HG02938 (cell line): ENCODE data around the gene MAPK10.
A peak's percentile ranks its signal among the peaks of the same experiment; 100 is the strongest.
"Not testable (repeated sequence)": the region's sequence is repeated elsewhere in the genome, so short reads cannot be mapped to it uniquely, and the experiment has no call there.

ENCODE experiments used
- ATAC-seq: cut with Tn5 transposase; IDR thresholded peaks from one replicate; pipeline ENCODE4 v1.9.1; 2021; ENCODE audit warnings: mild to moderate bottlenecking, moderate library complexity; ENCODE audit not compliant: unreplicated experiment

MAPK10 gene

DNA sequence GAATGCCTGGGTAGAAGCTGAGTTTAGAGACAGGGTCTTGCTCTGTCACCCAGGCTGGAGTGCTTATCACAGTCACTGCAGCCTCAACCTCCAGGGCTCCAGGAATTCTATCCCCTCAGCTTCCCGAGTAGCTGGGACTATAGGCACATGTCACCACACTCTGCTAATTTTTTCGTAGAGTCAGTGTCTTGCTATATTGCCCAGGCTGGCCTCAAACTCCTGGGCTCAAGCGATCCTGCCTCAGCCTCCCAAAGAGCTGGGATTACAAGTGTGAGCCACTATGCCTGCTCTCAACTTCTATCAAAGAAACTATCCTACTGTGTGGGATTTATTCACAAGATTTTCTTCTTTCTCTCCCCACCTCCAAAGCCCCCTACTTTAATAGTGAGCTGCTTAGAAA is 15.7 kb downstream of the MAPK10 start:
- no peak for ATAC-seq

DNA sequence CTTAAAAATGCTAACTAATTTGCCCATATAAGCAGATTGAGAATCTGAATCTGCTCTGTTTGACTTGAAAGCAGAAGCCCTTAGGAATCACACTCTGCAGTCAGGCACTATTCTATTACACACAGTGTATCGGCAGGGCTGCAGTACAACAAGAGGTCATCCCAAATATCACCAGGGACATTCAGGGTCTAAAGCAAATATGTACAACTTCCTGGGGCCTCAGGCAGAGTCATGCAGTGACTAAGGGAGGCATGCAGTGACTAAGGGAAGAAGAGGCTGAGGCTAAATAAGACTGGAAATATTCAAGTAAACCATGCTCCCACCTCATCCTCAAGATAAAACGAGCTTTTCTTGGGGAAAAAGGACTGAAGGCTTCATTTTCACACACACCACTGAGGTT is 20.9 kb downstream of the MAPK10 start:
- no peak for ATAC-seq

DNA sequence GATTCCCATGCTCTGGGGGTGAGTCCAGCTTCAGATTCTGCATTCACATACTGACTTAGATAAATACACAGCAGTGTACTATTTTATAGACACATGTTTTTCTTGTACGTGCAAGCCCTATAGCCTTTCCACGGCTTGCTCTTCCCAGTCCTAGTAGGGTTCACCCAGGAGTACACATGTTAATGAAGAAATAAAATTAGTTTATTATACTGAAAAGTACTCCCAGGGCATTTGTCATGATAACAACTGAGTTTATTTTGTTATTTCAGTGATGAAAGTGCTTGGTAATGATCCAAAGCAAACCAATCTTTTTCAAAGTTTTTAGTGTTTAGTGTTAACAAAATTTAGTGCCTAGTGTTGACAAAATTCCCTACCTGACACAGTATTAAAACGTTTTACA is 21.3 kb downstream of the MAPK10 start:
- no peak for ATAC-seq

DNA sequence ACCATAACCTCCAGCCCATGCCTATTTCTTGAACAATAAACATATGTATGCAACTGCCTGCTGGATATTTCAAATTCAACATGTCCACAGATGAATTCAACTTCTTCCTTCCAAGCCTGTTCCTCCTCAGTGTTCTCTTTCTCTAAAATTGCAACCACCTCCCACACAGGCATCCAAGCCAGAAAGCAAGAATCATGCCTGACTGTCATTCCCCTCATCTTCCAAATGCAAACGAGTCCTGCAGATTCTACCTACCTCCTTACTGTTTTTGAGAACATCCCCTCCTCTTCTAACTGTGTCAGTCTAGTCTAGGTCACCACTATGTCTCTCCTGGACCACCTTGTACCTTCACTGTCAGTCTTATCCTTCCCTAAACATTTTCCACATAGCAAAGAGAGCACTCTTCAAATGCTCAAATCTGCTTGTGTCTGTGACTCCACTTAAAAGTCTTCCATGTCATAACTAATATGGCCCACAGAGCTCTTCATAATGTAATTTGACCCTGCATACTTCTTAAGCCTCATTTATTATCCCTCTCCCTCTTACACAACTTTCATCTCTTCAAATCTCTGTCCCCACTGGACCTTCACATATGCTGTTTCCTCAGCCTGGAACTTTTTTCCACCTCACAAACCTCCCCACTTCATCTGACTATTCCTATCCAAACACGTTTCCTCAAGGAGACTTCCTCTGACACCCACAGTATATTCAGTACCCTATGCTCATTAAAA is 25.7 kb downstream of the MAPK10 start:
- ATAC-seq = no peak

DNA sequence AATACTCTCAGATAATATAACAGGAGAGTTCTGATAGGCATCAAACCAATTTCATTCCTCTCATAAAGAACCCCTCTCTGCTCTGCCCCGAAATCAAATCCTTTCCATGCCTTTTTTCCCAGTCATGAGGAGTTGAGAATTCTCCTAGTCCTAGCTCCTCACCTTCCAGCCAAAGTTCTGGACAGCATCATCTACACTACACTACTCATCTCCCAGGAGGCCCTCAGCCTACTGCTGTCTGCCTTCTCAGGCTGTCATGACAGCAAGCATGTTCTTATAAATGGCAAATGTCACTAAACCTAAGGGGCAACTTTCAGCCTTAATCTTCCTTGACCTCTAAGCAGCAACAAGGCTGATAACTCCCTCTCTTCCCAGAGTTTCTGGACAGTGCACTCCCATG is 26.6 kb downstream of the MAPK10 start:
- ATAC-seq = no peak

DNA sequence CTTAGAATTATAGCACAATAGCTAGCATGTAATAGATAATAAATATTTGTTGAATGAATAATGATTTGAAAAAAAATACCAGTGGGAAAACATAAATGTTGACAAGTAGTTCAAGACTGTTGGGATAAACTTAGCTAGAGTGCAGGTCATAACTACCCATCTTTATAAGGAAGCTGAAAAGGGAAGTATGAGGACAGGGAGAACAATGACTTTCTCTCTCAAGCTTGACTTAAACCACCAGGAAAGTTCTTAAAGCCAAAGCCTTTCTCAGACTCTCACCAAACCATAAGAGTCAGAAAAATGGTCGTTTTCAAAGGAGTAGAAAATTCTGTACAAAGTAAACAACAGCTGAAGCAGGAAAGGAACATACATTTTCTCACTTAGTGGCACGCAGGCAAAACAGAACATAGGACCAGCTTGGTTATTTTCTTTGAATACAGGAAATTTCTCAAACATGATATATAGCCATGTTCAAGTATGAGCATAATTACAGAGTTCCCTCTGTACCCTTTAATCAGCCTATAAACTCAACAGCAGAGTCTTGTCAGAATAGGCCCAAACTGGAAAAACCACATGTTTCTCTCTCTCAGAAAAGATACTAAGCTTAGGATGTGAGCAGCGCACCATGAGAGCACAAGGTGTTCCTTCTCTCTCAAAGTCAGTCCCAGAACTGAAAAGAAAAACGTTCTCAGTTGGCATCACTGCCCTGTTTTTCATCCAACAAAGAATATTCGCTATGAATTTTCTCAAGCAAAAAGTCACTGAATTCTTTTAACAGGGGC is 28.7 kb downstream of the MAPK10 start:
- no peak for ATAC-seq

DNA sequence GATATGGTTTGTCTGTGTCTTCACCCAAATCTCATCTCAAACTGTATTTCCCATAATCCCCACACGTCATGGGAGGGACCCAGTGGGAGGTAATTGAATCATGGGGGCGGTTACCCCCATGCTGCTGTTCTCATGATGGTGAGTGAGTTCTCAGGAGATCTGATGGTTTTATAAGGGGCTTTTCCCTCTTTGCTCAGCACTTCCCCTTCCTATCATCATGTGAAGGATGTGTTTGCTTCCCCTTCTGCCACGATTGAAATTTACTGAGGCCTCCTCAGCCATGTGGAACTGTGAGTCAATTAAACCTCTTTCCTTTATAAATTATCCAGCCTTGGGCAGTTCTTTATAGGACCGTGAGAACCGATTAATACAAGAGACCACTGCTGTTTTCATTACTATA is 29.4 kb downstream of the MAPK10 start:
- ATAC-seq = not testable (repeated sequence)

DNA sequence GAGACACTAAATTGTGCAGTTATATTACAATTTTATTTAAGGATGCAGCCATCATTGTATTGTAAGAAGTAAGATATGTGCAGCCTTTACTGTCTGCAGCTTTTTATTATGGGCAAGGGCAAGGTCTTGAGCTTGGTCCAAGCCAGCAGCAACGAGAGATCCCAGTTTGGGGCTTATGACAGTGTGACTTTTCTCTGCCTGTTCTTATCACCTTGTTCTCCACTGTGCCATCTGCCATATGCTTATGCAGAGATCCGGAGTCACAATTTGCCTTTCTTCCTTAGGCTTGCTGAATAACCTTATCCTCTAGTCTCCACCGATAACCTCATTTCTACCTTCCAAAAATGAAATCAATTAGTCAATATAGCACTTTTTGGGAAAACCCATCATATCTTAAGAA is 30.4 kb downstream of the MAPK10 start:
- ATAC-seq = no peak

DNA sequence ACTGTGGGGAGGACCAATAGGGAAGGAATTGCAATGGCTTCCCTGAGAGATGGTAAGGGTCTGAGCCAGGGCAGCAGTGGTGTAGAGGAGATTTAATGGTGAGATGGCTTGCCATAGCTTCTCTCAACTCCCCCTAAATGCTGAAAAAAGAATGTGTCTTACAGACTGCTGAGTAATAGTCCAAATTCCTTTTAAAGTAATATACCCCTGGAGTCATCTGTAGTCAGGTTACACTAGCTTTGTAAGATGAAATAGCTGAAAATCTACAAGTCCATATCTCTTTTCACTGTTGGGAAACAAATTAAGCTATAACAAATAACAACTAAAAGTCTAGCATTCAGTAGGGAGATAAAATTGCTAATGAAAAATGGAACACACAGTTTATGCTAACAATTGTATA is 33.5 kb downstream of the MAPK10 start:
- no peak for ATAC-seq

DNA sequence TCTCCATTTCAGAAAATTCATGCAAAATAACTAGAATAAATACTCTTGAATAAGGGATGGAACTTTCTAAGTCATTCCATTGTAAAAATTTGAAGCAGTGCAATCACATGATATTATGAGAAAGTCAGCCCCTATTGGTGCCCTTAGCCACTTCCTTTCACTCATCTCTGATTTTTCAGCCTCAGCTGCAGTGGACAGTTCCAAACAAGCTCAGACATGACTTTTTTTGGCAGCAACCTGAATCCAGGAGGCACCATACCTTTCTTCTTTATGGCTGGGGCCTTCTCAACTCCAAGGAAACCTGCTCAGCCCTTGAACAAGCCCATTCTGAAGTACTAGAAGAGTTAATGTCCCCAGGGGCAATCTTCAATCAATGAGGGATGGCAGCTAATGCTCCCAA is 40.5 kb downstream of the MAPK10 start:
- ATAC-seq = no peak

DNA sequence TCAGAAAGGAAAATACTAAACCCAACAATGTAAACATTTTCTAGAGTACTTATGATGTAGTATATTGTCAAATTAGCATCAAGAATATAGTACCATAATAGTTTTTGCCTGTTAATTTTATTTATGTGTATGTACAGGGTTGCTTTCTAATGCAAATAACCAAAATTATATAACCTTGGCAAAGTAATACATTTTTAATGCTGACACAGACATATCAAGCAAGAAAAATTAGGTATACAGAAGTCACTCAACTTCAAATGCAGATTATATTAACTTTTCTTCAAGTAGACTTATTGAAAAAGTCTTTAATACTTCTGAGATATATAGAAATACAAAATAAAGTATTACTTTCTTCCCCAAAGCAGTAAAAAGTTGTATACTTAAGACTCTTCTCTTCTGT is 44.3 kb downstream of the MAPK10 start:
- ATAC-seq = no peak

DNA sequence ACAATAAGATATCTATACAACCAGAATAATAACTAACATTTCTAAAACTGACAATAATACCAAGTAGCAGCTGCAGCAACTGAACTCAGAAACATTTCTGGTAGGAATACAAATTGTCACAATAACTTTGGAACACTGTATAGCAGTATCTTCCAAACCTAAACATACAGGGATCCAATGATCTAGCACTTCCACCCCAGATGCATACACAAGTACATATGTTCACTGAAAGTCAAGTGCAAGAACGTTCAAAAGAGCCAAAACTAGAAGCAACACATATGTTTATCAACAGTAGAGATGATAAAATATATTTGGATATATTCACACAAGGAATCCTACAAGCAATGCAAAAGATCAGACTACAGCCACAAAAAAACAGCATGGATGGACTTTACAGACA is 46.2 kb downstream of the MAPK10 start:
- ATAC-seq = no peak

DNA sequence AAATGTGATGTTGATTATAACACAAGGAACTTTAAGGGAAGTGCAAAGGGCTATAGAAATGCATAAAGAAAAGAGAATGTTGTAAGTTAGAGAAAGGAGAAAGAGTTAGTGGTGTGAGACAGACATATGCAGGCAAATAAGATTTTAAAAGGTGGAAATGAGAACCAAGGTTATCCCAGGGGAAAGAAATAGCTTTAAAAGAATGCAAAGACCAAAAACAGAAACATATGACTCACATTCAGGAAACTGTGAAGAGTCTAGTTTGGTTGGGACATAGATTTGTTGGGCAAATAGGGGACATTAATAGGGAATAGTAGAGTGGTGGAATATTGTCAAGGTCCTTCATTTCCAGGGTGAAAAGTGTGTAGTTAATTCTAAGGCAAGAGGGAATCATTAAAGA is 52.4 kb downstream of the MAPK10 start:
- ATAC-seq = no peak

DNA sequence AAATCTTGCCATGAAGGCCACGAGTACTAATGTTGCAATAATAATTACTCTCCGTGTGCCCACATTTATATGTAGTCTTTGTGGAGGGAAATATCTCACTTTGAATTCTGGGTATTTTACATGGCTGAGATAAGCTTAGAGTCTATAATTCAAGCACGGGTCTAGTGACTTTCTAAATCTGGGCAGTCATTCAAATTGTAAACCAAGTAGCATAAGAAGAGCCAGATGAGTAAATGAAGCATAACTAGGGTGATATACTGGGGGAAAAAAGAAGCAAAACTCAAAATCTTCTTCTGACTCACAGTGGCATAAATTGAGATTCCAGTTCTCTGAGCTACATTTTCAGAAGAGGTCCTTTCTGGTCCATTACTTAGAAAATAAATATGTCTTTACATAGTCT is 53.0 kb downstream of the MAPK10 start:
- no peak for ATAC-seq

DNA sequence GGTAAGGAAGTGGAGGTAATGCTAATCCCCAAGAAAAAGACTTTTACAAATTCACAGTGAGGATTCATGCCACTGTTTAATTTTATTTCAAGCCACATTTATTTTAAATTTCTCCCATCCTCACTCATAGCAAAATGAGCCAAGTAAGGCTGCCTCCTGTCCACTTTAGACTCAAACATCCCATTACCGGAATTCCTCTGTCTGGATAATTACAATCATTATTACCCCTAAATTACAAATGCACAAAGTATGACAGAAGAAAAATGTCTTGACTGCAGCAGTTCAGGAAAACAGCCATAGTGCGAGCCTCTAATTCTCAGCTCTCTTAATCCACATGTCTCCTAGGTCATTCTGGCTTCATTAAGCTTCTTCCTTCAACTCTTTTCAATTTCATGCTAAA is 57.0 kb downstream of the MAPK10 start:
- ATAC-seq = no peak

DNA sequence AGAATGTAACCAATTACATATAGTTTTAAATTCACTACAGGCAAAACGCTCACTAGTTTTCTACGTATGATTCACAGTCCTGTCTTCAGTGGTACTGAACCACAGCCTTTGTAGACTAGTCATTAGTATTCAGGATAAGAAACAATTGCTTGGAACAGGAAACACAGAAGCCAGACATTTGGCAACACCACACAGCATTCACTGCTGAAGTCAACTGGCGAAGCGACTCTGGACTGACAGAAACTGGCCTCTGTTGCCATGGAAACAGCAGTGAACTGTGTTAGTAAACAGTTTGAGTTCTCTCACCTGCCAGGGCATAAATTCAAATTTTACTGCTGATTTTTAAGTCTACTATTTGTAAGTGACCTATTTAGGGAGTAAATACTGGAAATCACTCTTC is 57.6 kb downstream of the MAPK10 start:
- peak; percentile 60 for ATAC-seq

DNA sequence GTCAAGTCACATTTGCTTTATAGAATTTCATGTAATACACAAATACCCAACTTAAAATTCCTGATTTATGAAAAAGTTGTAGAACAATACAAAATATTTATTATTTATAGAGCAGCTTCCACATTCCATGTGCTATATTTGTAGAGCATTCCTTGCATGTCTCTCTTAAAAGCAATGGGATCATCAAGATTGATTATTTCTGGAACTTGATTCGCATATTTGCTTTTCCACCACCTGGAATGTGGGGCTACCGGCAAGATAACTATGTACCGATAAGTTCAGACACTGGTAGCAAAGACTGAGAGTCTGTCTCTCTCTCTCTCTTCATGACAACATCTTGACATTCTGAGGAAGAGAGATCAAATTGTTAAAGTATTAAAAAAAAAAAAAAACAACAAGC is 59.3 kb downstream of the MAPK10 start:
- no peak for ATAC-seq

DNA sequence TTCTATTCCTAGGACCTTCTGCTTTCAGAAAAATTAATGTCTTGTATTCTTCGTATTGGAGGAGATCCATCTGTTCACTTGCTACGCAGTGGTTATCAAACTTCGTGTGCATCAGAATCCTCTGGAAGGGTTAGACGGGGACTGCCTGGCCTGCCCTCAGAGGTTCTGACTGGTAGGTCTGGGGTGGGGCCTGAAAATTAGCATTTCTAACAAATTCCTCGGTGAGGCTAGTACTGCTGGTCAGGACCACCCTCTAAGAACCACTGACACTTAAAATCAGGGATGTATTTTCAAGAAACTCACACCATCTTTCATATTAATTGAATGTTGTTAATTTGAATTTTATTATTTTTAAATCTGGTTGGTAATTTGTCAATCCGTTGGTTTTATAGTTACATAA is 63.0 kb downstream of the MAPK10 start:
- no peak for ATAC-seq

DNA sequence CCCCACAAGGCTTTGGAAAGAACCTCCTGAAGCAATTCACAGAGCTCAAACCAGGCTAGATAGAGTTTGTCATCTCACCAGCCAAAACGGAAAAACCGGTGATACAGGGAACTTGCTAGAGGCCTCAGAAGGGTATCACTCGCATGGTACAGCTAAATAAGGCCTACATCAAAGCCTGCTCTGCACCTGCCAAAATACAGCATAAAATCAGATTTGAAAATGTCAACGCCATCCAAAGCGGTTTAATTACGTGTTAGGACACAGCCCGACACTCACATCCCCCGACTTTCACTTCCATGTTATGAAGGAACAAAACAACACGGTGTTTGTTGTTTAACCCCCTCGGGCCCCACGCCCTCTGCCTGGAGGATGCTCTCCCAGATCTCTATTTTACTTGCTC is 65.0 kb downstream of the MAPK10 start:
- no peak for ATAC-seq

DNA sequence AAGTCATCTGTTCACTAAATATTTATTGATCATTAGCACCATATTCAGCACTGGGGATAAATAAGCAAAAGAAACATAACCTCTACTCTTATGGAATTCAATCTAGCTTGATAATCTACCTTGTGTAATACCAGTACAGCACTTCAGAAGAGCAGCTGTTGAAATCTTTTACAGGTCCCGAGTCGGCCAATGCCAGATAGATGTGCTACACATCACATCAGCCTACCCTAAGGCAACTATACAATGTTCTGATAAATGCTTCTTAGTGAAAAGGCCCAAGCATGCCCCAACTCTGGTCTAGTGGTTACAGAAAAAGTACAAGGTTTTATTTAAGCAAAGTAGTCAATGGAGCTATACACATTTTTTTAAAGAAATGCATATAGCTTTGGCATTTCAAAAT is 68.7 kb downstream of the MAPK10 start:
- ATAC-seq = no peak

DNA sequence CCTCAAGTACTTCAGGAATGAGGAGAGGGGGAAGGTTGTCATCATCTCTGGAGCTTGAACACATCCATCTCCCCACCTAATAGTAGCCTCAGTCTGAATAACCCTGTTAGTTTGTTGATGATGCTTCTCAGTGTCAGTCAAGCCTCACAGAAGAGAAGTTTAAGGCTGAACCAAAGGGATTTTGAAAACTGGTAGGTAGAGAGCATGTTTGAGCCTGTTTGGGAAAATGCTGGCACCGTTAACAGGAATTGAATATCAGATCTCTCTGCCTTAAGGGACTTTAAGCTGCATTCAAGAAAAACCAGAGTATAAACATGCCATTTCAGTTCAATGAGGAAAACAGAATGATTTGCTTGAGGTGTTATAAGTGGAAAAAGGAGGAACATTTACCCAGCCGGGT is 73.1 kb downstream of the MAPK10 start:
- ATAC-seq = no peak

DNA sequence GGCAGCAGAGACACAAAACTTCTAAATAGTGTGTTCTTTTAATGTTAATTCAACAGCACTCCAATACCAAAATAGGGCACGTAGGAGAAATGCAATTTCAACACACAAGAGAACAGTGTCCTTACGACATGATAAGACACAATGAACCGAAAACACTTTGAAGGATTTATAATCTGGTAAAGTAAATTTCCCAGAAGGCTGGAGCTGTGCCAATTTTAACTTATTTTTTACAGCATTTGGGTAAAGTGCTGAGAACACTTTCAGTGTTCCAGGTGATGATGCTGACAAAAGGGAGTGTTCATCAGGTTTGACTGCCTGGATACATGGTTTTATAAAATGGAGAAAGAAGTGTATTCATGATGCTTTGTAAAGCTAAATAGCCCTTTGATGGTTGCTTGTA is 76.5 kb downstream of the MAPK10 start:
- ATAC-seq = no peak

DNA sequence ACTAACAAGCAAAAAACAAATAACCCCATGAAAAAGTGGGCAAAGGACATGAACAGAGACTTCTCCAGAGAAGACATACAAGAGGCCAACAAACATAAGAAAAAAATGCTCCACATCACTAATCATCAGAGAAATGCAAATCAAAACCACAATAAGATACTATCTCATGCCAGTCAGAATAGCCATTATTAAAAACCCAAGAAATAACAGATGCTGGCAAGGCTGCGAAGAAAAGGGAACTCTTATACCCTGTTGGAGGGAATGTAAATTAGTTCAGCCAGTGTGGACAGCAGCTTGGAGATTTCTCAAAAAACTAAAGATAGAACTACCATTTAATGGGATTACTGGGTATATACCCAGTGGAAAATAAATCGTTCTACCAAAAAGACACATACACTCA is 79.6 kb downstream of the MAPK10 start:
- no peak for ATAC-seq
